Measurements from ENCODE around the gene PDLIM4.

The PDLIM4 gene

GRCh38 chr5:132274050-132274792 lies 16.7 kb downstream of the PDLIM4 start:
- H3K36me3 ChIP-seq (ENCODE audit: insufficient read depth, insufficient read length, low read length): peaks cover 31% of the 10 kb centered on the region
- H3K4me1 ChIP-seq (ENCODE audit: insufficient read depth, insufficient read length): peaks cover 9% of the 10 kb centered on the region
- no peaks in the 10 kb centered on the region for H3K9me3 ChIP-seq (ENCODE audit: insufficient read depth, low read length)
- H3K9ac ChIP-seq (ENCODE audit: insufficient read length, low read depth): no peak overlapping the region
- no peak for DNase-seq (ENCODE audit: low read depth, low spot score)
- no peak overlapping the region for H3K4me3 ChIP-seq (ENCODE audit: insufficient read length, low read depth)
- TF ChIP-seq SUZ12 (IDR thresholded peaks at IDR 0.05; ENCODE audit: extremely low read depth, insufficient read depth, insufficient read length) (no peak), YY1 (IDR thresholded peaks at IDR 0.05; ENCODE audit: insufficient read depth, insufficient read length) (no peak)
- H3K27me3 ChIP-seq (ENCODE audit: insufficient read depth, insufficient read length): no peaks in the 10 kb centered on the region

DNA sequence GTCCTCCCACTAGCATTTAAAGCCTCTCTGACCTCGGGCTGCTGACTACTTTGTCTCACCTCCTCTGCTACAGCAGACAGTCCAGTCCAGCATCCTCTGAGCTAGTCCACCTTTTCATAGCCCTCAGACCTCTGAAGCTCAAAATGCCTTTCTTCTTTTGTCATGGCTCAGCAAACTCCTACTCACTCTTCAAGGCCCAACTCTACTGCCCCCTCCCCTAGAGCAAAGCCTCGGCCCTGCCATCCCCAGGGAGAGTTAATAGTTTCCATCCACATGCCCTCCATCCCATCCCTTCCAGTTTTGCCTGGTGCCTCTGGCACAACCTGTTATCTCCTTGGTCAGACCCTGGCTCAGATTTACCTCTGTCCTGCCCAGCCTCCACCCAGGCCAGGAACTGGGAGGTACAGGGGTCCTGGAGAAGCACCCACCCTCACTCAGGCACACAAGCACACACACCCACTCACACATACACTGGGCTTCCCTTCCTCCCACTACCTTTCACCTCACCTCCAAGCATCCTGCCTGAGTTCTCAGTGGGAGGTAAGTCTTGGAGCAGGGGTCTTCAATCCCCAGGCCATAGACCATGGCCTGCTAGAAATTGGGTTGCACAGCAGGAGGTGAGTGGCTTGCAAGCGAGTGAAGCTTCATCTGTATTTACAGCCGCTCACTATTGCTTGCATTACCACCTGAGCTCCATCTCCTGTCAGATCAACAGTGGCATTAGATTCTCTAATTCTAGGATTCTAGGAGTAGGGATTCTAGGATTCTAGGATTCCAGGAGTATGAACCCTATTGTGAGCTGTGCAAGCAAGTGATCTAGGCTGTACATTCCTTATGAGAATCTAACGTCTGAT lies 18.1 kb downstream of the PDLIM4 start:
- H3K4me1 ChIP-seq (ENCODE audit: insufficient read depth, insufficient read length): peaks cover 6% of the 10 kb centered on the region
- peaks cover 22% of the 10 kb centered on the region for H3K36me3 ChIP-seq (ENCODE audit: insufficient read depth, insufficient read length, low read length)
- no peak overlapping the region for H3K9ac ChIP-seq (ENCODE audit: insufficient read length, low read depth)
- no peak overlapping the region for H3K4me3 ChIP-seq (ENCODE audit: insufficient read length, low read depth)
- no peaks in the 10 kb centered on the region for H3K27me3 ChIP-seq (ENCODE audit: insufficient read depth, insufficient read length)
- DNase-seq (ENCODE audit: low read depth, low spot score): no peak
- no peak for TF ChIP-seq SUZ12 (IDR thresholded peaks at IDR 0.05; ENCODE audit: extremely low read depth, insufficient read depth, insufficient read length)
- TF ChIP-seq ZNF274 (IDR thresholded peaks at IDR 0.05; ENCODE audit: low read depth, low read length): no peak
- TF ChIP-seq YY1 (IDR thresholded peaks at IDR 0.05; ENCODE audit: insufficient read depth, insufficient read length): no peak
- no peaks in the 10 kb centered on the region for H3K9me3 ChIP-seq (ENCODE audit: insufficient read depth, low read length)

DNA sequence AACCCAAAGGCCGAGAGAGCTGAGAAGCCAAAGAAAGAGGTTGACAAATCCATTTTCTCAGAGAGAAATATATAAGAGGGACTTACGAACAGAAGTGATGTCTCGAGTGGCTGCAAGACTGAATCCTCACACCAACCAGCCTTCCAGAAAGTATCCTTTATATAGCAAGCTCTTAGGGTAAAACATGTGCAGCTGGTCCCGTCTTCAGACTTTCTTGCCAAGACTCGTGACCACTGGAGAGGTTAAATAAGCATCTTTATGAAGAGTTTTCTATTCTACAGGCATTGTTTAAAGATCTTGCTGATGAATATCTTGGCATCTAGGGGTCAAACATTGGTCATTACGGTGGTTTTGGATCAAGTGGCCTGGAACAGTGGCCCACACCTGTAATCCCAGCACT lies 19.8 kb downstream of the PDLIM4 start:
- Histone ChIP-seq H3K4me1 (ENCODE audit: insufficient read depth, insufficient read length) (peaks cover 2% of the 10 kb centered on the region), H3K9me3 (ENCODE audit: insufficient read depth, low read length) (no peaks in the 10 kb centered on the region), H3K36me3 (ENCODE audit: insufficient read depth, insufficient read length, low read length) (peaks cover 7% of the 10 kb centered on the region), H3K4me3 (ENCODE audit: insufficient read length, low read depth) (no peak overlapping the region), H3K9ac (ENCODE audit: insufficient read length, low read depth) (no peak overlapping the region), H3K27me3 (ENCODE audit: insufficient read depth, insufficient read length) (no peaks in the 10 kb centered on the region)
- DNase-seq (ENCODE audit: low read depth, low spot score): no peak
- TF ChIP-seq ZNF274 (IDR thresholded peaks at IDR 0.05; ENCODE audit: low read depth, low read length): no peak
- TF ChIP-seq YY1 (IDR thresholded peaks at IDR 0.05; ENCODE audit: insufficient read depth, insufficient read length): no peak
- no peak for TF ChIP-seq SUZ12 (IDR thresholded peaks at IDR 0.05; ENCODE audit: extremely low read depth, insufficient read depth, insufficient read length)

- no peak for TF ChIP-seq SUZ12 (IDR thresholded peaks at IDR 0.05; ENCODE audit: extremely low read depth, insufficient read depth, insufficient read length)
- no peak for TF ChIP-seq YY1 (IDR thresholded peaks at IDR 0.05; ENCODE audit: insufficient read depth, insufficient read length)
- no peak overlapping the region for H3K4me3 ChIP-seq (ENCODE audit: insufficient read length, low read depth)
- no peaks in the 10 kb centered on the region for H3K9me3 ChIP-seq (ENCODE audit: insufficient read depth, low read length)
- no peak overlapping the region for H3K9ac ChIP-seq (ENCODE audit: insufficient read length, low read depth)
- H3K4me1 ChIP-seq (ENCODE audit: insufficient read depth, insufficient read length): no peaks in the 10 kb centered on the region
- H3K27me3 ChIP-seq (ENCODE audit: insufficient read depth, insufficient read length): no peaks in the 10 kb centered on the region
- peaks cover 3% of the 10 kb centered on the region for H3K36me3 ChIP-seq (ENCODE audit: insufficient read depth, insufficient read length, low read length)
- no peak for DNase-seq (ENCODE audit: low read depth, low spot score)
These were observed 20.7 kb downstream of the PDLIM4 start for GRCh38 chr5:132277971-132278853.

GRCh38 chr5:132279801-132280200 lies 22.3 kb downstream of the PDLIM4 start:
- Histone ChIP-seq H3K9me3 (ENCODE audit: insufficient read depth, low read length) (no peaks in the 10 kb centered on the region), H3K9ac (ENCODE audit: insufficient read length, low read depth) (no peak overlapping the region), H3K4me1 (ENCODE audit: insufficient read depth, insufficient read length) (no peaks in the 10 kb centered on the region), H3K27me3 (ENCODE audit: insufficient read depth, insufficient read length) (no peaks in the 10 kb centered on the region), H3K4me3 (ENCODE audit: insufficient read length, low read depth) (no peak overlapping the region), H3K36me3 (ENCODE audit: insufficient read depth, insufficient read length, low read length) (no peaks in the 10 kb centered on the region)
- no peak for DNase-seq (ENCODE audit: low read depth, low spot score)
- TF ChIP-seq YY1 (IDR thresholded peaks at IDR 0.05; ENCODE audit: insufficient read depth, insufficient read length) (no peak), SUZ12 (IDR thresholded peaks at IDR 0.05; ENCODE audit: extremely low read depth, insufficient read depth, insufficient read length) (no peak), ZNF274 (IDR thresholded peaks at IDR 0.05; ENCODE audit: low read depth, low read length) (no peak)

DNA sequence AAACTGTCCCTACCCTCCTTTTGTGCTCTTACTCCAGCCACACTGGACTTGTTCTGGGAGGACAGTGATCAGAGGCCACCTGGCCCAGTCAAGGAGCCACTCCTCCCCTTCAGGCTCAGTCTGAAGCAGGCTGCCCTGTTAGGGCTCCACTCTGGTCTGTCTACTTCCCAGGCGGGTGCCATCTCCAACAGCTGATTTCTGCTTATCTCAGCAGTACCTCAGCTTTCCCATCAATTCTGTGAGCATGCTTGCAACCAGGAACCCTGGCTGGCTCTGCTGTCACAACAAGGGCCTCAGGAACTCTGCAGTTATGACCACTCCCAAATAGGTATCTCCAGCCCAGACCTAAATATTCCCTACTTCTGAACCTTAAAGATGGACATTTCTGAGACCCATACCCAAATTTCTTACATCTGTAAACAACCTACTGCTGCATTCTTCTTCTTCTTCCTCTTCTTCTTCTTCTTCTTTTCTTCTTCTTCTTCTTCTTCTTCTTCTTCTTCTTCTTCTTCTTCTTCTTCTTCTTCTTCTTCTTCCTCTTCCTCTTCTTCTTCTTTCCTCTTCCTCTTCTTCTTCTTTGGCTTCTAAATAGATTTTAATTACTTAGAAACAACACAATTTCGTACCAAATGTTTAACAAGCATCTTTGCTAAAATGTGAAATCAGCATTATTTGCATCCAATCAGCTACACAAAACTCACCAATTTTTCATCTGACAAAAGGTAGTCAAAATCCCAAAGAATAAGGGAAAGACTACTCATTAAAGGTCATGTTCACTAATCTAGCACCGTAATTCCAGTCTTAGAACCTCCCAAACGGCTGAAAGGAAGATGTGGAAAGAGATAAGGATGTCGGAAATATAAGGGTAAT lies 23.1 kb downstream of the PDLIM4 start:
- no peaks in the 10 kb centered on the region for H3K27me3 ChIP-seq (ENCODE audit: insufficient read depth, insufficient read length)
- no peak overlapping the region for H3K9ac ChIP-seq (ENCODE audit: insufficient read length, low read depth)
- no peak for DNase-seq (ENCODE audit: low read depth, low spot score)
- no peaks in the 10 kb centered on the region for H3K36me3 ChIP-seq (ENCODE audit: insufficient read depth, insufficient read length, low read length)
- H3K4me3 ChIP-seq (ENCODE audit: insufficient read length, low read depth): no peak overlapping the region
- no peaks in the 10 kb centered on the region for H3K9me3 ChIP-seq (ENCODE audit: insufficient read depth, low read length)
- TF ChIP-seq SUZ12 (IDR thresholded peaks at IDR 0.05; ENCODE audit: extremely low read depth, insufficient read depth, insufficient read length) (no peak), ZNF274 (IDR thresholded peaks at IDR 0.05; ENCODE audit: low read depth, low read length) (no peak), YY1 (IDR thresholded peaks at IDR 0.05; ENCODE audit: insufficient read depth, insufficient read length) (no peak)
- H3K4me1 ChIP-seq (ENCODE audit: insufficient read depth, insufficient read length): no peaks in the 10 kb centered on the region

Measured in NT2/D1 (cell line).